CD14-positive monocyte (primary cell): ENCODE measurements around the gene IL18R1. TPM values are rescaled to one million over a fixed set of nuclear protein-coding genes. Genes with fewer than 3 reads are reported as not detected.

Source experiments
- DNase-seq, 3 donors: peaks; one replicate each; pipeline ENCODE4 v3.0.0-alpha.2; 2011 to 2022
- H2AFZ ChIP-seq: 2 replicates; pipeline ENCODE4 v1.6.0; 2012; ENCODE audit warnings: mild to moderate bottlenecking, low read depth, low read length, inconsistent platforms; ENCODE audit not compliant: insufficient read depth, poor library complexity, severe bottlenecking
- H3K27ac ChIP-seq, 2 donors: 1 replicate in 1 of 2; 2 replicates in 1 of 2; pipeline ENCODE4 v1.5.1; 2012 to 2013; ENCODE audit warnings: low read length in 2 of 2, control low read depth in 1 of 2, inconsistent platforms in 1 of 2, low read depth in 1 of 2, mild to moderate bottlenecking in 1 of 2
- H3K27me3 ChIP-seq, 2 donors: one replicate each; pipeline versions ENCODE4 v1.6.0 to v1.6.1; 2011 to 2013; ENCODE audit warnings: low read length in 2 of 2; ENCODE audit not compliant: control insufficient read depth in 2 of 2, insufficient read depth in 2 of 2
- H3K36me3 ChIP-seq, 2 donors: replicated peaks in 1 of 2; 1 replicate in 1 of 2; 2 replicates in 1 of 2; pipeline versions ENCODE4 v1.5.1 to v1.6.1; 2012 to 2013; ENCODE audit warnings: low read length in 2 of 2, control low read depth in 1 of 2, inconsistent platforms in 1 of 2, mild to moderate bottlenecking in 1 of 2; ENCODE audit not compliant: insufficient read depth in 2 of 2, control insufficient read depth in 1 of 2
- H3K4me1 ChIP-seq, 2 donors: 1 replicate in 1 of 2; 2 replicates in 1 of 2; pipeline versions ENCODE4 v1.5.1 to v1.6.1; 2012 to 2013; ENCODE audit warnings: low read length in 2 of 2, control low read depth in 1 of 2, inconsistent platforms in 1 of 2, mild to moderate bottlenecking in 1 of 2, moderate library complexity in 1 of 2; ENCODE audit not compliant: insufficient read depth in 2 of 2, control insufficient read depth in 1 of 2
- H3K4me2 ChIP-seq: replicated peaks from 2 replicates; pipeline ENCODE3; 2012; ENCODE audit warnings: low read length, moderate library complexity, mild to moderate bottlenecking; ENCODE audit not compliant: poor library complexity, severe bottlenecking; ENCODE audit errors: extremely low read depth
- H3K4me3 ChIP-seq, 3 experiments: fragments of 200-600 bp in 1 of 3; sonication (generic) in 1 of 3; replicated peaks in 1 of 3; 1 replicate in 2 of 3; 2 replicates in 1 of 3; pipeline ENCODE4 v1.5.1; 2011 to 2013; ENCODE audit warnings: low read length in 3 of 3, mild to moderate bottlenecking in 3 of 3, control low read depth in 2 of 3, low read depth in 2 of 3, inconsistent platforms in 1 of 3, moderate library complexity in 1 of 3
- H3K79me2 ChIP-seq: 2 replicates; pipeline ENCODE4 v1.6.0; 2012; ENCODE audit warnings: mild to moderate bottlenecking, control low read depth, inconsistent platforms, low read length, moderate library complexity; ENCODE audit not compliant: insufficient read depth
- H3K9ac ChIP-seq: 2 replicates; pipeline ENCODE4 v1.6.0; 2017; ENCODE audit warnings: low read length, mild to moderate bottlenecking; ENCODE audit not compliant: insufficient read depth, poor library complexity, severe bottlenecking
- H3K9me3 ChIP-seq, 2 donors: replicated peaks in 1 of 2; 1 replicate in 1 of 2; 2 replicates in 1 of 2; pipeline versions ENCODE4 v1.5.1 to v1.6.1; 2012 to 2013; ENCODE audit warnings: low read length in 2 of 2, control low read depth in 1 of 2; ENCODE audit not compliant: control insufficient read depth in 1 of 2, insufficient read depth in 1 of 2
- H4K20me1 ChIP-seq: 2 replicates; pipeline ENCODE4 v1.6.0; 2012; ENCODE audit warnings: mild to moderate bottlenecking, low read length, control low read depth, moderate library complexity; ENCODE audit not compliant: insufficient read depth
- H3K27ac Mint-ChIP-seq, 7 donors: one replicate each; pipeline ENCODE4 v1.8.0; 2020; ENCODE audit warnings: mild to moderate bottlenecking in 7 of 7, mixed read lengths in 7 of 7, moderate library complexity in 6 of 7, inconsistent platforms in 2 of 7
- H3K27me3 Mint-ChIP-seq, 3 donors: one replicate each; pipeline ENCODE4 v1.8.0; 2021 to 2022; ENCODE audit warnings: low read depth in 3 of 3, mild to moderate bottlenecking in 3 of 3, mixed read lengths in 3 of 3, moderate library complexity in 3 of 3, inconsistent platforms in 1 of 3
- H3K36me3 Mint-ChIP-seq, 2 donors: one replicate each; pipeline ENCODE4 v1.8.0; 2020; ENCODE audit warnings: mixed read lengths in 2 of 2, inconsistent platforms in 1 of 2, mild to moderate bottlenecking in 1 of 2
- H3K4me1 Mint-ChIP-seq: one replicate; pipeline ENCODE4 v1.8.0; 2020; ENCODE audit warnings: mild to moderate bottlenecking, mixed read lengths
- H3K4me3 Mint-ChIP-seq, 2 donors: one replicate each; pipeline ENCODE4 v1.8.0; 2020; ENCODE audit warnings: mild to moderate bottlenecking in 2 of 2, mixed read lengths in 2 of 2, moderate library complexity in 1 of 2
- H3K9me3 Mint-ChIP-seq, 7 donors: one replicate each; pipeline ENCODE4 v1.8.0; 2020 to 2022; ENCODE audit warnings: mixed read lengths in 7 of 7, mild to moderate bottlenecking in 6 of 7, moderate library complexity in 6 of 7, inconsistent platforms in 2 of 7
- CTCF ChIP-seq: fragments of 200-600 bp; IDR thresholded peaks from one replicate; pipeline ENCODE4 v1.8.0; 2022; ENCODE audit warnings: antibody characterized with exemption, mild to moderate bottlenecking
- WGBS: methylation state at CpG from one replicate; pipeline ENCODE4 v1.1.5; 2013; ENCODE audit warnings: missing lambda C conversion rate; ENCODE audit not compliant: insufficient coverage; 5-methylcytosine and 5-hydroxymethylcytosine counted together
- intact Hi-C, 2 donors: fragments of 100-400 bp; cut with micrococcal nuclease; formaldehyde crosslinking; loops; one replicate each; pipeline versions ENCODE4 v1.15.0 to v1.15.1; 2023
- polyA plus RNA-seq, 3 donors: library from polyadenylated mRNA; depleted of rRNA in 1 of 3; unstranded in 2 of 3; stranded (reverse) in 1 of 3; fragments of 300-500 nt in 2 of 3; fragments of >200 nt in 1 of 3; fragmentation: Illumina TruSeq in 2 of 3; gene quantifications; 1 replicate in 2 of 3; 2 replicates in 1 of 3; pipeline ENCODE4 v1.2.3, GENCODE V29; 2012 to 2021

IL18R1 gene
- polyA plus RNA-seq, 3 donors, result 0.03 to 0.15 (median 0.11) TPM

- Histone ChIP-seq H4K20me1 (no peaks in the 10 kb centered on the region), H3K27me3 (peaks cover 0 to 11% of the 10 kb centered on the region in 2 donors), H3K4me2 (no peak overlapping the region), H3K9ac (no peak overlapping the region), H3K36me3 (no peaks in the 10 kb centered on the region), H3K4me1 (no peaks in the 10 kb centered on the region), H3K27ac (no peak overlapping the region), H3K9me3 (no peaks in the 10 kb centered on the region), H3K79me2 (no peaks in the 10 kb centered on the region), H2AFZ (no peak overlapping the region), H3K4me3 (no peak overlapping the region)
- Mint-ChIP-seq H3K27ac (no peak overlapping the region), H3K4me3 (no peak overlapping the region), H3K27me3 (peaks cover 0 to 11% (median 2%) of the 10 kb centered on the region in 3 donors), H3K4me1 (peaks cover 5% of the 10 kb centered on the region), H3K9me3 (no peaks in the 10 kb centered on the region), H3K36me3 (no peaks in the 10 kb centered on the region)
- intact Hi-C loops, result no loop called here
- TF ChIP-seq CTCF, result no peak
- no peak for DNase-seq
- 87% methylated on average over 3 of the region's 3 CpGs for WGBS
Observed at GRCh38 chr2:102344397-102344796, 11.2 kb upstream of the IL18R1 start.

- TF ChIP-seq CTCF, result no peak
- Histone ChIP-seq H3K36me3 (no peaks in the 10 kb centered on the region), H2AFZ (no peak overlapping the region), H3K27ac (no peak overlapping the region), H3K4me1 (no peaks in the 10 kb centered on the region), H3K4me3 (no peak overlapping the region), H3K79me2 (no peaks in the 10 kb centered on the region), H3K27me3 (peaks cover 2 to 11% of the 10 kb centered on the region in 2 donors), H3K9ac (no peak overlapping the region), H4K20me1 (no peaks in the 10 kb centered on the region), H3K4me2 (no peak overlapping the region), H3K9me3 (no peaks in the 10 kb centered on the region)
- Mint-ChIP-seq H3K27ac (no peak overlapping the region), H3K9me3 (no peaks in the 10 kb centered on the region), H3K4me1 (peaks cover 5% of the 10 kb centered on the region), H3K27me3 (peaks cover 1 to 11% (median 5%) of the 10 kb centered on the region in 3 donors), H3K4me3 (no peak overlapping the region), H3K36me3 (no peaks in the 10 kb centered on the region)
- no peak for DNase-seq
- intact Hi-C loops, result no loop called here
- 80% methylated on average over 1 of the region's 4 CpGs for WGBS
Observed at GRCh38 chr2:102345329-102345920, 10.2 kb upstream of the IL18R1 start.
